Measurements from ENCODE around the gene LRRC3C.

LRRC3C gene

DNA sequence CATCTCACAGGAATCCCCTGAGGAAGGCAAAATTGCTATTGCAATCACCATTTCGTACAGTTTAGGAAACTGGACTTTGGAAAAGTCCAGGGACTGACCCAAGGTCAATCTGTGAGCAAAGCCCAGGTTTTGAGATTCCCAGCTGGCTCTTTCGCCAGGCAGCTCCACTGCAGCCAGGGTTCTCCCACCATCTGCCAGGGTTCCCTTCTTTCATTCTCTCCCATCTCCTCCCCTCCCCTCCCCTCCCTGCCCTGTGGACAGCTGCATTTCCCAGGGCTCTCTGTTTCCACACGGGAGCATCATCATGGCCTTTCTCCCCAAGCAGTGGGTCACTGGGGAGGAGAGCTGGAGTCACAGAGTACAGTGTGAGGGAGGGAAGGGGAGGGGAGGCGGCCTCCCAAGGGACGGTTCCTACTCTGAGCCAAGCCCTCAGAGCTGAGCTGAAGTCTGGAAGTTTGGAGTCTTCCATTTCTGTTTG lies 23.4 kb downstream of the LRRC3C start:
- DNase-seq, result no peak

DNA sequence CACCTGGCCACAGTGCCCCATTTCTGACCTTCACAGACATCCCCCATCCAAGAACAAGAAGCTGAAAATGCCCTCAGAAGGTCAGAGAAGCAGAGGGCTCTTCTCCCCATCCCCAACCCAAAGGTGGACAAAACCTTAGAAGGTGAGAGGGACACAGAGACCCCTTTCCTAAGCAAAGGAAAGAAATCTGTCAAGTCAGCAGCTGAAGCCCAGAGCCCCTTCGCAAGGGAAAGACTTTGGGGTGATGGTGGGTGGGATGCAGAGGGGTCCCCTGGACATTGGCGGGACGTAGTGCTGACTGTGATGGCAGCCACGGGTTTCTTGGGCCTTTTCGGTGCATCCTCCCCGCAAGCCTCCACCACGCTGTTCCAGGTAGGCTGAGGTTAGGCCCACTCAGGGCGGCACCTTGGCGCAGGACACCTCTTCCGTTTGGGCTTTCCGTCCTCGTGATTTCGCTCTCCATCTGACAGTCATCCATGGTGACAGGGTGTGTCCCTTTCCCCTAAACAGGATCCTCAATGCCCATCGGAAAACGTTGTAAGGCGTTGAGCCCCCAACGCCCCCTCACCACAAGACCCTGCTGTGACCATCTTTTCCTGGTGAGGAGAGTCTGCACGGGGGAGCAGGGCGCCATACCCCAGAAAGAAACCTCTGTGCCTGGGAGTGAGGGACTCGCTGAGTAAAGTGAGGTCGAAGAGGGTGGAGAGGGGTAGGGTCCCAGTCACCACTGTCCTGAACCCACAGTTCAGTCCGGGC lies 24.6 kb downstream of the LRRC3C start:
- DNase-seq, result no peak

DNA sequence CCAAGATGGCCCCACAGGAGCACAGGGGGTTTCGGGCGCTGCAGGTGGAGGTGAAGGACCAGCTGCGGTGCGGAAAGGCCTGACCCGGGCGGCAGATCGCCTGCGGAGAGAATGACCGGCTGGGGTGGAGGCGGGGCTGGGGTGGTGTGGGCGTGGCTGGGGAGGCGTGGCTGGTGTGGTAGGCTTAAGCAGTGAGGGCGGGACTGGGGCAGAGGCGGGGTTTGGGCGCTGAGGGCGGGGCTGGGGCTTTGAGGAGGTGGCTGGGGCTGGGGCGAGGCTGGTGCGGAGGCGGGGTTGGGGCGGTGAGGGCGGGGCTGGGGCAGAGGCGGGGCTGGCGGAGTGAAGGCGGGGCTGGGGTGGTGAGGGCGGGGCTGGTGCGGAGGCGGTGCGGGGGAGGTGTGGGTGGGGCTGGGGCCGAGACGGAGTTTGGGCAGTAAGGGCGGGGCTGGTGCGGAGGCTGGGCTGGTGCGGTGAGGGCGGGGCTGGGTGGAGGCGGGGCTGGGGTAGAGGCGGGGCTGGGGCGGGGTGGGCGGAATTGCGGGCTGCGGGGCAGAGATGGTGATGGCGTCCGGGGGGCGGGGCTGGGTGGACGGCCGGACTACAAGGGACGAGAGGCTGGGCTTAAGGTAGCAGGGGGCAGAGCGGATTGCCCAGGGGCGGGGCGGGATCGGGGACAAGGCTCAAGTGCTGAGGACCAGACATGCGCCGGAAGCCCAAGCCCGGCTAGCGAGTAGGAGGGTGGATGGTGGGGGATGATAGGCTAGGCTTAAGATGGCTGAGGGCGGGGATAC lies 25.3 kb downstream of the LRRC3C start:
- DNase-seq, result peak; percentile 95 to 96

DNA sequence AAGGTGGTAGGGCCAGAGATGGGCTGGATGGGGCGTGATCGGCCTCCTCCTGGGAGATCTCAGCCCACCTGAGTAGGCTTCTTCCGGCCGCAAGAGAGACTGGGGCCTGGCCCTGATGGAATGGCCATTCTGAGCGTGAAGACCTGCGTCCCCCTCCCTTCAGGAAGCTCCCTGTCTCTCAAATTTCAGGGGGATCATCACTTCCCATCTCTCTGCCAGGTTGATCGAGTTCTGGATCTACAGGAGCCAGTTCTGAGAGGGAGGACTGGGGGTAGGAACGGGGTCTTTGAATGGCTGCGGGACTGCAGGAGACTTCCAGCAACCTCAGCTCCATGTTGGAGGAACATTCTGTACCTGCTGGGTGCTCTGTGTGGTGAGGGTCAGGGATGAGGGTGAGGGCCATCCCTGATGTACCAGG lies 25.9 kb downstream of the LRRC3C start:
- DNase-seq, result no peak

DNA sequence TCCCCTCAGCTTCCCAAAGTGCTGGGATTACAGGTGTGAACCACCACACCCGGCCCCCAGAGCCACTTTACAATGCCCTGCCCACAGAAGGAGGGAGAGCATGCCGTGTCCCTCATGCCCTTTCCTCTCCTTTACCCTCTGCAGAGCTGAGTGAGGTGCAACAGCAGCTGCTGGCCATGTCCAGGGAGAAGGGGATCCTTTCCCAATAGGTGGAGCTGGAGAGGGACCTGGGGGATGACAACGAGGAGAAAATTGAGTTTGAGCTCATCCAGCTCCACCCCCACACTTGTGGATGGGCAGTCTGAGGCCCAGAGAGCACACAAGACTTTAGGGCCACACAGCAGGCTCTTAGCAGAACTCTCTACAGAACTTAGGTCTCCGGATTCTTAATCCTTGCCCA lies 27.3 kb downstream of the LRRC3C start:
- DNase-seq, result no peak

DNA sequence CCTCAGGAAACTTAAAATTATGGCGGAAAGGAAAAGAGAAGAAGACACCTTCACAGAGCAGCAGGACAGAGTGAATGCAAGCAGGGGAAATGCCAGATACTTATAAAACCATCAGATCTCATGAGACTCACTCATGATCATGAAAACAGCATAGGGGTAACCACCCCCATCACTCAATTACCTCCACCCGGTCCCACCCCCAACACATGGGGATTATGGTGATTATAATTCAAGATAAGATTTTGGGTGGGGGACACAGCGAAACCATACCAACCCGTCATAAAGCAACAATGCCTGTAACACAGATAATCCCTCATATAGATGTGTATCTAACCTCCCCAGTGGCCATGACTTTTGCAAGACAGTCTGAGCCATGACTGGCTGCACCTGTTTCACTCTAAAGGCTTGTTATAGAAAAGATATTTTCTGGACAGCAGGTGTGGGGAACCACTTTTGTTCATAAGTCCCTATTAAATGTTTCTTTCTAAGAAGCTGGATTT lies 28.2 kb downstream of the LRRC3C start:
- DNase-seq, result no peak

DNA sequence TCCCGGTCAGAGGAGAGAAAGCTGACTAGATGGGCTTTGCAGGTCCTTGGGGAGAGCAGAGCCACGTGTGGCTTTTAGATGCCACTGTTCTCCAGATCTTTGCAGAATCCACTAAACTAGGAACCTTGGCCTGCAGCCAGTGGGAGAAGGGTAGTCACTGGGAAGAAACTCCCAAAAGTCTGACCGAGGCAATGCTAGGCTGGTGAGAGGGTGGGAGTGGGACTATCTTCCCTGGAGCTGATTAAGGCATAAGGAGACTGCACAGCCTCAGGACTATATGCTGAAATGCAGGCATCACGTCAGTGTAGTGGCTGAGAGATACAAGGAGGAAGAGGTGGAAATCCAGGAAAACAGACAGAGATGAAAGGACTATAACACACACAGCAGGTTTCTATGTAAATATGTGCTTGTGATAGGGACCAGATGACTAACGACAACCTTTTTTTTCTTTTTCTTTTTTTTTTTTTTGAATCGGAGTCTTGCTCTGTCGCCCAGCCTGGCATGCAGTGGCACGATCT lies 33.1 kb downstream of the LRRC3C start:
- no peak for DNase-seq

DNA sequence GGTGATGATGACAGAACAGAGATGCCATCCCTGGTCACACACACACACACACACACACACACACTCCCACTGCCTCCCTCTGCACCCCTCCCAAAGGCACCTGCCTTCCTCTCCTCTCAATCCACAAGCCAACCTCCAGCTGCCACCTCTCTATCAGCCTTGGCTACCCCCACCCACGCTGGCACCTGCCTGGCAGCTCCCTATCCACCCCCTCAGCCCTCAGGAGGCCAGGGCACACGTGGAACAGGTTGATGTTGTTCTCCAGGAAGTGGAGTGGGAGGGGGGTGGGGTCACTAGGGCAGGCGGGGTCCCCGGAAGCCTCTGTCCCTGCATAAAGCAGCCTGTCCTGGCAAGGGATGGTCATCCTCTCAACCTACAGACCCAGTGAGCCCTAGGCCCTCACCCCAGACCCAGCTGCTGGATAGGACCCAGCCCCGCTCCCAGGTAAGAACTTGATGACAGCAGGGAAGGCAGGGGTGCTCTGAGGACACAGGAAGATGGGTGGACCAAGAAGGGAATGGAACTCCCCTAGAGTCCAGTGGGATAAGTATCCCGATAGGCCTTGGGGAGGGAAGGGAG lies 35.2 kb downstream of the LRRC3C start, which contains the start of gene GSDMA:
TSS of gene GSDMA (plus strand) at position 363 of the 579 bp plus-strand sequence. CDS start 2,684 bp downstream, outside the sequence.
- peak; percentile 26 to 36 for DNase-seq

DNA sequence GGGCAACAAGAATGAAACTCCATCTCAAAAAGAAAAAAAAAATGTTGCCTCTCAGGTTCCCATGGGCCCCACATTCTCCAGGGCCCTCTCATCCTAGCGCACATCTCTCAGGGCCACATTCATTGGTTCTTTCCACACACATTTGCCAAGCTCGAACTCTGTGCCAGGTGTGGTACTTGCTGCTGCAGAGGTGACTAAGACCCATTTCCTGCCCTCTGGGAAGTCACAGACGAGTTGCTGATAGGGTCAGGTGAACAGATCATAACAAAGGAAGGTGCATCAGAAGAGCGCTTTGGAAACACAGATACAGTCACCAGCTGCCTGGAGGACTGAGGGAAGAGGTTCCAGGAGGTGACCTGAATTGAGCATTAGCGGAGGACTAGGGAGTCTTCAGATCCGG lies 36.3 kb downstream of the LRRC3C start:
- DNase-seq, result peak; percentile 50 to 56

DNA sequence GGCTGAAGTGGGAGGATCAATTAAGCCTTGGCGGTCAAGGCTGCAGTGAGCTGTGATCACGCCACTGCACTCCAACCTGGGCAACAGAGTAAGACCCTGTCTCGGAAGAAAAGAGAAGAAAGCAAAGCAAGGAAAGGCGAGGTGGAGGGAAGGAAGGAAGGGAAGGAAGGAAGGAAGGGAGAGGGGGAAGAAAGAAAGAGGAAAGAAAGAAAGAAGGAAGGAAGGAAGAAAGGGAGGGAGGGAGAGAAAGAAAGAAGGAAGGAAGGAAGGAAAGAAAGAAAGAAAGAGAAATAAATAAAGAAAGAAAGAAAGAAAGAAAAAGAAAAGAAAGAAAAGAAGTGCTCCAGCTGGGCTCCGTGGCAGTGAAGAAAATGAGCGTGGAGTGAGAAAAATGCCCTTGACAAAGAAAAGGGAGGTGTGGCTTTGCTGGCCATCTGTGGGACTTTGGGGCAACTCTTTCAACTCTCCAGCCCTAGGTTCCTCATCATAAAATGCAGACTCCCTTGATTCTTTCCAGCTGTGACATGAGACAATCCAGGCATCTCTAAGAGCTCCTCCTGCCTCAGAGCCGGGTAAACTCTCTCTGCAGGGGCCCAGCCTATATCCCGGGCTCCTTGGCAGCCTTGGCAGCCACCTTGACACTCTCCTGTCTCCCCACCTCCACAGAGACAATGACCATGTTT lies 37.6 kb downstream of the LRRC3C start:
- no peak for DNase-seq

DNA sequence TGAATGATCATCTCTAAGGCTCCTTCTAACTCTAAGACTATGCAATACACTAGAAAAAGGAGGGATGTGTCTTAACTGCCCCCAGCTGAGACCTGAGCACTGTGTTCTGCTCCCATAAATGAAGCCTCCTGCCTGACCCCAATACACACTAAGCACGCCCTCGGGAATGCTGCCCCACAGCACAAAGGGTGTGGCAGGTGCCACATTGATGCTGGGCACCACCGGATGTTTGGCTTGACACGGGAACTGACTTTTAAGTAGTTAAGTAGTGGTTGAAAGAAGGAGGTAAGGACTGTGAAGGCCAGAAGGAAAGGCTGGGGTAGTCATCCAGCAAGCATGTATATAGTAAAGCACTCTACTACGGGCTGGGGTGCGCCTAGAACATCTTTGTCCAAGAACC lies 39.2 kb downstream of the LRRC3C start:
- no peak for DNase-seq

DNA sequence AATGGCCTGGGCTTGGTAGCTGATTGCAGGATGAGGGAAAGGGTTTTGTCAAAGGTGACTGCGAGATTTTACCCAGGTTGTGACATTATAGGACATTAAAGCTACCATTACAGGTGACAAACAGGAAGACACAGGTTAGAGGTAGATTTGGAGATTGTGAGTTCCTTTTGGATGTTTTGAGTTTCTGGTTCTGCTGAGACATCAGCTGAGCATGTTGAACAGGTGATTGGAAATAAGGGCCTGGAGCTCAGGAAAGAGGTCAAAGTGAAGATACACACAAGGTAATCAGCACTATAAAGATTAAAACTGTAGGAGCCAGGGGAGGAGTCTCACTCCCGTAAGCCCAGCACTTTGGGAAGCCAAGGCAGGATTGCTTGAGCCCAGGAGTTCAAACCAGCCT lies 41.2 kb downstream of the LRRC3C start:
- no peak for DNase-seq

DNA sequence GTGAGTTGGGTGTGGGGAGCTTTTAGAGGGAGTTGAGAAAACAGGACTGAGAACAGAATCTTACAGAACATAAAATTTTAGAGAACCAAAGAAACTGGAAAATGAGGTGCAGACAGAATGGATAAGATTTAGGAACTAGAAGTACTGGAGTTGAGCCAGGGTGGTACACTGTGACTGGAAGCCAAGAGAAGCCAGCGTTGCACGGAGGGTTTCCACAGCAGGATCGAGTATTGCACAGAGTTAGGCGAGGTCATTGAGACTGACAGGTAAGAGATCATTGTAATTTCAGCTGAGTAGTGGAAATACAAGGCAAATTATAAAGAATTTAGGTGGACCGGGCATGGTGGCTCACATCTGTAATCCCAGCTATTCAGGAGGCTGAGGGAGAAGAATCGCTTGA lies 41.8 kb downstream of the LRRC3C start:
- no peak for DNase-seq

DNA sequence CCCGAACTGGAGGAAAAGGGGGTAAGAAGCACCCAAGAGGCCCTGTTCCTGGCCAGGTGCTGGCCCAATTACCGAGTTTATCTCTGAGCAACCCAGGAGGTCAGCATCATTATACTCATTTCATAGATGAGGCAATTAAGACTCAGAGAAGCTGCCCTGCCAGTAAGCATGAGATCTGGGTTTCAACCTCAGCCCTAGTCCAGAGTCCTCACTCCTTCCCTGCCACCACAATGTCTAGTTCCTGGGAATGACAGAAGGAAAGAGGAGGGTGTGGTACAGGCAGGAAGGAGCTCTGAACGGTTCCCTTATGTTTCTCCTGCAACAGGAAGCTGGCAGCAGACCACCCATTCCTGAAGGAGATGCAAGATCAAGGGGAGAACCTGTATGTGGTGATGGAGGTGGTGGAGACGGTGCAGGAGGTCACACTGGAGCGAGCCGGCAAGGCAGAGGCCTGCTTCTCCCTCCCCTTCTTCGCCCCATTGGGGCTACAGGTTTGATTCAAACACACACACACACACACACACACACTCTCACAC lies 42.7 kb downstream of the LRRC3C start:
- no peak for DNase-seq

DNA sequence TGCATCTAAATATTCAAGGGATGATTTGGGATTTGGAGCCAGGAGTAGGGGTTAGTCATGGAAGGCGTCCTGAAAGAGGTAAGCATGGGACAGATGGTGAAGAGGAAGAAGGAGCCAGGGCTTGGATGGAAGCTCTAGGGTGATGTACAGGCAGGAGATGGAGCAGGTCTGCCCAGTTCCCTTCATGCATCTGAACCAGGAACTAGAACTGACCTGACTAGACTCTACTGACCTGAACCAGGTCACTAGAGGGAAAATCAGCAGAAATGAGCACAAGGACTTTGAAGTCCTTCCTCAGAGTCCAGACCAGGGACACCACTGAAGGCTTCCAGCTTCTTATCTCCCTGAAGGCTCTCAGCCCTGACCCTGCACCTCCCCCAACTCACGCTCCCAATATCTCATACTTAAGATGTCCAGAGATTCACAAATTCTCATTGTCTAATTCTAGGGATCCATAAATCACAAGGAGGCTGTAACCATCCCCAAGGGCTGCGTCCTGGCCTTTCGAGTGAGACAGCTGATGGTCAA lies 43.6 kb downstream of the LRRC3C start:
- DNase-seq, result no peak

DNA sequence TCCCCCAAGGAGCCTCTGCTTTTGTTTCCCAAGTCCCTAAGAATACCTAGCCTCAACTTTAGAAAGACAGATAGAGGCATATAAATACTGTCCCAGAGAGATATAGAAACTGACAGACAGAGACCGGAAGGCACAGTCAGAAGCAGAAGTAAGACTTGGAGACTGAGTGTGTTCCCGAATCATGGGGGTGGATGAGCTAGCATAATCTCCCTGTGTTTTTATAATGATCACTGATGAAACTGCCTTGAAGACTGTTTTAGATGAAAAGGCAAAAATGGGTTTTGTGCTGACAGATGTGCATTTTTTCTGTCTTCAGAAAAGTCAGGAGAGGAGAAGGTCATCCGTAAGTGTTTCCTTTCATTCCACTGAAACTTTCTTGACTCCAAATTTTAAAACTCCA lies 44.7 kb downstream of the LRRC3C start:
- no peak for DNase-seq

DNA sequence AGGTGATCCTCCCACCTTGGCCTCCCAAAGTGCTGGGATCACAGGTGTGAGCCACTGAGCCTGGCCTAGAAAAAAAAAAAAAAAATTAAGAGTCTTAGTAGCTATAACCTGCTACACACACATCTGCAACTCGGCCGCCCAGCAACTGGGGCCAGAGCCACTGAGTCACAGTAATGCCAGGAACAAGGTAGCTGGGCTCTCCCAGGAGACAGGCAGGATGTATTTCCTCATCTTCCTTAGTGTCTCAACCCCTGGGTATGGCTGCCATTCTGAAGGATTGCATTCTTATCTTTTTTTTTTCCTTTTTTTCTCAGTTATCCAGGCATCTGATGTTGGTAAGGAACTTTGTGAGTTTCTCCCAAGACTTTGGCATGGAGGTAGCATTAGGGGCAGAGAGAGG lies 46.0 kb downstream of the LRRC3C start:
- no peak for DNase-seq

DNA sequence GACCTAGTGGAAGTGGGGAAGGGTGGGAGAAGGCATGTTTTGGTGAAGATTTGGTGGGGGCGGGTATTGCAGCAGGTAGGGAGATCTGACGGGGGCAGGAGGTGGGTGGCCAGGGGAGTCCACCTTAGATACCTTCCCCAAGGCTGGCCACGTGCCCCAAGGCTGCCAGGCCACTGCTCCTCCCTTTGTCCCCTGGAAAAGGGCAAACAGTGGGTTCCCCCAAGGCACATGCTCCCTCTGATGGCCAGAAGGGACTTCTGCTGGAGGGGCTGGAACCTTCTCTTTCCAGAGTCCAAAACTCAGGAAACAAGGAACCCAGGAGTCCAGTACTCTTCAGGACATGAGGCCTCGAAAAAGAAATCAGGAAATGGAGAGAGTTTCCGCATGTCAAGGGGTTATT lies 46.9 kb downstream of the LRRC3C start:
- DNase-seq, result no peak

DNA sequence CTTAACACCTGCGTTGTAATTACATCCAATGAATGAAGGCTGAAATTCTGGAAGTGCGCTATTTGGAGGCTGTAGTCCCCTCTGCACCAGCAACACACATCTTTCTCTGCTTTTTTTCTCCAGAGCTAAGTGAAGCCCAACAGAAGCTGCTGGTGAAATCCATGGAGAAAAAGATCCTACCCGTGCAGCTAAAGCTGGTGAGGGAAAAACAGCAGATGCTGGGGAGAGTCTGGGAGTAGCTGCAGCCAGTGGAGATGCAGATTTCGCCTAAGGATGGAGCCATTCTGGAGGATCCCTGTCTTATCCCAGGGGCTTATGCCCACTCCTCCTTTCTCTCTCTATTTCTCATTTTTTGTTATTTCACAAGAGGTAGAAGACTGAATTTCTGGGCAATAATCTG lies 48.3 kb downstream of the LRRC3C start:
- DNase-seq, result no peak

DNA sequence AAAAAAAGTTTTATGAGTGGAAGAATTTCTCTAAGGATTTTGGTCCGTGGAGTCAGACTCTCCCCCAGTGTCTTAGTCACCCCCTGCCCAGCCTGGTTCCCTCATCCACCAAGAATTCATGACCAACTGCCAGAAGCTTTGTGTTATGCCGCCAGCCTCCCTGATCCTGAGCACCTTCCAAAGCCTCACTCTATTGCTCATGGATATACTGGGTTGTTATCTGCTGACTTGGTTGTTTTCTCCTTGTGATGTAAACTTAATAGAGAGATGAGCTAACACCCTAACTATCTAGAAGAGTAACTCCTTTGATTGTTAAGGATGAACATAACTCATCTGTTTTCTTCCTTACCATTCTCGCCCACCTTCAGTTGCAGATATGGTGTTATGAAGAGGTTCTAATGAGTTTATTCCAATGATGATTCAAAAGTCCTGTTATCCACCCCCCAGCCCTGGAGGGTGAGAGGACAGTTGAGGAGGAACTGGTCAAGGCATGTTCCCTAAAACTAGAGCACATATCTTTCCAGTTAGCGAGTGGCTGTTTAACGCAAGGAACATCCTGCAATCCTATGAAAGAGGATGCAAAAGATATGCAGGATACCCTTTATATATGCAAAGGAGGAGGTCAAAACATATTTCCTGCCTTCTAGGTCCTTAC lies 51.6 kb downstream of the LRRC3C start:
- no peak for DNase-seq

DNA sequence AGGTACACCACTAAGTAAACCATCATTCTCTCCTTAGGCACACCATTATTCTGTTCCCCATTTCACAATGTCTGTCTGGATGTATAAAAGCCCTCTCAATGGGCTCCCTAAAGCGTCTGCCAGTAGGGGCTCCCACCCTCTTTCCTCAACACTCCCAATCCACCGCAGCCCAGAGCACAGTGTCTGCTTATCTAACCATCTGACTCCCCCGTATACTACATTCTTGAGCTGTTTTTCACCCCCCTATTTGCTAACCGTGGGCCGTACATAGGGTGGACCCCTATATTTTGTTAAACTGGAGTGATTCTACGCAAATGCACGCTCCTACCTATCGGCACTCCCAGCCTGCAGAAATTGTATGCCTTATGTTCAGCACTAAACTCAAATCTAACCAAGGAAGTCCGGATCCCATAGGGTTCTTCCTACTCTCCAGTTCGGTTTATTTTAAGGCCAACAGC lies 52.4 kb downstream of the LRRC3C start:
- no peak for DNase-seq

Data from activated CD4-positive, alpha-beta T cell treated with anti-CD3 and anti-CD28 coated beads for 4 hours (primary cell).